GM13976 (cell line): ENCODE data around the gene C16orf87.

Source experiments
- DNase-seq: peaks from one replicate; pipeline ENCODE4 v3.0.0; 2012; ENCODE audit warnings: low spot score
- CTCF ChIP-seq: IDR thresholded peaks from 2 replicates; pipeline ENCODE4 v1.5.1; 2012; ENCODE audit warnings: borderline replicate concordance, mild to moderate bottlenecking; ENCODE audit not compliant: insufficient read depth; ENCODE audit errors: extremely low read depth, missing control alignments, control extremely low read depth
- in situ Hi-C: fragments of 300-500 bp; cut with MboI; formaldehyde crosslinking; loops from one replicate; pipeline ENCODE4 v1.12.0; 2022; ENCODE audit warnings: low sequenced_read_pairs, mixed read lengths, inconsistent platforms; ENCODE audit not compliant: unreplicated experiment

C16orf87 gene

GRCh38 chr16:46765050-46765449 is 65.9 kb downstream of the C16orf87 start:
- in situ Hi-C loops, result no loop called here
- no peak for DNase-seq
- TF ChIP-seq CTCF, result no peak

- no peak for TF ChIP-seq CTCF
- in situ Hi-C loops, result no loop called here
- no peak for DNase-seq
Measured at GRCh38 chr16:46763147-46763546, 67.8 kb downstream of the C16orf87 start.

GRCh38 chr16:46762583-46762982 is 68.4 kb downstream of the C16orf87 start:
- in situ Hi-C loops, result no loop called here
- no peak for TF ChIP-seq CTCF
- DNase-seq, result no peak

- TF ChIP-seq CTCF, result no peak
- in situ Hi-C loops, result no loop called here
- no peak for DNase-seq
Measured at GRCh38 chr16:46759309-46759708, 71.7 kb downstream of the C16orf87 start.

- DNase-seq, result no peak
- in situ Hi-C loops, result no loop called here
- no peak for TF ChIP-seq CTCF
Measured at GRCh38 chr16:46757339-46758050, 73.5 kb downstream of the C16orf87 start.

- TF ChIP-seq CTCF, result no peak
- in situ Hi-C loops, result no loop called here
Measured at GRCh38 chr16:46756772-46757171, 74.2 kb downstream of the C16orf87 start.

GRCh38 chr16:46753015-46753414 is 78.0 kb downstream of the C16orf87 start:
- peak; percentile 15 for DNase-seq
- in situ Hi-C loops, result no loop called here
- no peak for TF ChIP-seq CTCF

More at GRCh38 chr16:46756772-46757171, 74.2 kb downstream of the C16orf87 start:
- DNase-seq, result no peak
